ENCODE results near the gene KRT2.

KRT2 gene

GRCh38 chr12:52649066-52649465 is 2.9 kb downstream of the KRT2 start:
- Histone ChIP-seq H3K4me1 (ENCODE audit: control insufficient read depth in 1 of 2, insufficient read depth in 2 of 2, low read length in 2 of 2) (no peaks in the 10 kb centered on the region), H3K36me3 (ENCODE audit: control insufficient read depth in 1 of 2, insufficient read depth in 2 of 2, low read length in 2 of 2) (no peaks in the 10 kb centered on the region), H3K27ac (ENCODE audit: low read length) (no peak overlapping the region), H3K9me3 (ENCODE audit: control insufficient read depth in 1 of 2, low read length in 2 of 2) (peaks cover 0 to 6% of the 10 kb centered on the region in 2 donors), H3K4me3 (ENCODE audit: low read depth in 1 of 2, low read length in 2 of 2) (no peak overlapping the region), H3K27me3 (ENCODE audit: low read depth, low read length) (no peaks in the 10 kb centered on the region)

- Histone ChIP-seq H3K27ac (ENCODE audit: low read length) (no peak overlapping the region), H3K36me3 (ENCODE audit: control insufficient read depth in 1 of 2, insufficient read depth in 2 of 2, low read length in 2 of 2) (no peaks in the 10 kb centered on the region), H3K27me3 (ENCODE audit: low read depth, low read length) (no peaks in the 10 kb centered on the region), H3K4me3 (ENCODE audit: low read depth in 1 of 2, low read length in 2 of 2) (no peak overlapping the region), H3K4me1 (ENCODE audit: control insufficient read depth in 1 of 2, insufficient read depth in 2 of 2, low read length in 2 of 2) (no peaks in the 10 kb centered on the region), H3K9me3 (ENCODE audit: control insufficient read depth in 1 of 2, low read length in 2 of 2) (peaks cover 0 to 6% of the 10 kb centered on the region in 2 donors)
These were observed 3.9 kb downstream of the KRT2 start for GRCh38 chr12:52648012-52648550.

GRCh38 chr12:52647601-52648000 is 4.4 kb downstream of the KRT2 start:
- no peaks in the 10 kb centered on the region for H3K27me3 ChIP-seq (ENCODE audit: low read depth, low read length)
- no peak overlapping the region for H3K27ac ChIP-seq (ENCODE audit: low read length)
- peaks cover 0 to 6% of the 10 kb centered on the region in 2 donors for H3K9me3 ChIP-seq (ENCODE audit: control insufficient read depth in 1 of 2, low read length in 2 of 2)
- H3K4me3 ChIP-seq (ENCODE audit: low read depth in 1 of 2, low read length in 2 of 2) = no peak overlapping the region
- H3K4me1 ChIP-seq (ENCODE audit: control insufficient read depth in 1 of 2, insufficient read depth in 2 of 2, low read length in 2 of 2) = no peaks in the 10 kb centered on the region
- H3K36me3 ChIP-seq (ENCODE audit: control insufficient read depth in 1 of 2, insufficient read depth in 2 of 2, low read length in 2 of 2) = no peaks in the 10 kb centered on the region

GRCh38 chr12:52646613-52647012 is 5.4 kb downstream of the KRT2 start:
- Histone ChIP-seq H3K4me3 (ENCODE audit: low read depth in 1 of 2, low read length in 2 of 2) (no peak overlapping the region), H3K27ac (ENCODE audit: low read length) (no peak overlapping the region), H3K4me1 (ENCODE audit: control insufficient read depth in 1 of 2, insufficient read depth in 2 of 2, low read length in 2 of 2) (no peaks in the 10 kb centered on the region), H3K9me3 (ENCODE audit: control insufficient read depth in 1 of 2, low read length in 2 of 2) (no peaks in the 10 kb centered on the region), H3K27me3 (ENCODE audit: low read depth, low read length) (no peaks in the 10 kb centered on the region), H3K36me3 (ENCODE audit: control insufficient read depth in 1 of 2, insufficient read depth in 2 of 2, low read length in 2 of 2) (no peaks in the 10 kb centered on the region)

GRCh38 chr12:52645982-52646381 is 6.0 kb downstream of the KRT2 start:
- Histone ChIP-seq H3K36me3 (ENCODE audit: control insufficient read depth in 1 of 2, insufficient read depth in 2 of 2, low read length in 2 of 2) (no peaks in the 10 kb centered on the region), H3K27ac (ENCODE audit: low read length) (peak overlapping the region; percentile 20), H3K4me1 (ENCODE audit: control insufficient read depth in 1 of 2, insufficient read depth in 2 of 2, low read length in 2 of 2) (no peaks in the 10 kb centered on the region), H3K9me3 (ENCODE audit: control insufficient read depth in 1 of 2, low read length in 2 of 2) (no peaks in the 10 kb centered on the region), H3K27me3 (ENCODE audit: low read depth, low read length) (no peaks in the 10 kb centered on the region), H3K4me3 (ENCODE audit: low read depth in 1 of 2, low read length in 2 of 2) (no peak overlapping the region)

GRCh38 chr12:52645120-52645761 is 6.8 kb downstream of the KRT2 start:
- H3K36me3 ChIP-seq (ENCODE audit: control insufficient read depth in 1 of 2, insufficient read depth in 2 of 2, low read length in 2 of 2) = no peaks in the 10 kb centered on the region
- no peak overlapping the region for H3K4me3 ChIP-seq (ENCODE audit: low read depth in 1 of 2, low read length in 2 of 2)
- H3K9me3 ChIP-seq (ENCODE audit: control insufficient read depth in 1 of 2, low read length in 2 of 2) = no peaks in the 10 kb centered on the region
- no peaks in the 10 kb centered on the region for H3K27me3 ChIP-seq (ENCODE audit: low read depth, low read length)
- H3K4me1 ChIP-seq (ENCODE audit: control insufficient read depth in 1 of 2, insufficient read depth in 2 of 2, low read length in 2 of 2) = no peaks in the 10 kb centered on the region
- H3K27ac ChIP-seq (ENCODE audit: low read length) = peak overlapping the region; percentile 20

- Histone ChIP-seq H3K27ac (ENCODE audit: low read length) (no peak overlapping the region), H3K4me3 (ENCODE audit: low read depth in 1 of 2, low read length in 2 of 2) (no peak overlapping the region), H3K36me3 (ENCODE audit: control insufficient read depth in 1 of 2, insufficient read depth in 2 of 2, low read length in 2 of 2) (no peaks in the 10 kb centered on the region), H3K27me3 (ENCODE audit: low read depth, low read length) (no peaks in the 10 kb centered on the region), H3K9me3 (ENCODE audit: control insufficient read depth in 1 of 2, low read length in 2 of 2) (no peaks in the 10 kb centered on the region), H3K4me1 (ENCODE audit: control insufficient read depth in 1 of 2, insufficient read depth in 2 of 2, low read length in 2 of 2) (no peaks in the 10 kb centered on the region)
These were observed 8.0 kb downstream of the KRT2 start for GRCh38 chr12:52644078-52644415.

- Histone ChIP-seq H3K4me1 (ENCODE audit: control insufficient read depth in 1 of 2, insufficient read depth in 2 of 2, low read length in 2 of 2) (no peaks in the 10 kb centered on the region), H3K4me3 (ENCODE audit: low read depth in 1 of 2, low read length in 2 of 2) (no peak overlapping the region), H3K27me3 (ENCODE audit: low read depth, low read length) (no peaks in the 10 kb centered on the region), H3K27ac (ENCODE audit: low read length) (no peak overlapping the region), H3K36me3 (ENCODE audit: control insufficient read depth in 1 of 2, insufficient read depth in 2 of 2, low read length in 2 of 2) (no peaks in the 10 kb centered on the region), H3K9me3 (ENCODE audit: control insufficient read depth in 1 of 2, low read length in 2 of 2) (no peaks in the 10 kb centered on the region)
These were observed 8.6 kb downstream of the KRT2 start for GRCh38 chr12:52643233-52644077.

- no peak overlapping the region for H3K4me3 ChIP-seq (ENCODE audit: low read depth in 1 of 2, low read length in 2 of 2)
- H3K9me3 ChIP-seq (ENCODE audit: control insufficient read depth in 1 of 2, low read length in 2 of 2) = no peaks in the 10 kb centered on the region
- no peaks in the 10 kb centered on the region for H3K4me1 ChIP-seq (ENCODE audit: control insufficient read depth in 1 of 2, insufficient read depth in 2 of 2, low read length in 2 of 2)
- H3K27me3 ChIP-seq (ENCODE audit: low read depth, low read length) = no peaks in the 10 kb centered on the region
- H3K27ac ChIP-seq (ENCODE audit: low read length) = no peak overlapping the region
- H3K36me3 ChIP-seq (ENCODE audit: control insufficient read depth in 1 of 2, insufficient read depth in 2 of 2, low read length in 2 of 2) = no peaks in the 10 kb centered on the region
These were observed 10.5 kb downstream of the KRT2 start for GRCh38 chr12:52641468-52641867.

- Histone ChIP-seq H3K27me3 (ENCODE audit: low read depth, low read length) (no peaks in the 10 kb centered on the region), H3K4me1 (ENCODE audit: control insufficient read depth in 1 of 2, insufficient read depth in 2 of 2, low read length in 2 of 2) (no peaks in the 10 kb centered on the region), H3K36me3 (ENCODE audit: control insufficient read depth in 1 of 2, insufficient read depth in 2 of 2, low read length in 2 of 2) (no peaks in the 10 kb centered on the region)
These were observed 14.7 kb downstream of the KRT2 start for GRCh38 chr12:52637299-52637698.

GRCh38 chr12:52636592-52637258 is 15.3 kb downstream of the KRT2 start:
- H3K36me3 ChIP-seq (ENCODE audit: control insufficient read depth in 1 of 2, insufficient read depth in 2 of 2, low read length in 2 of 2) = no peaks in the 10 kb centered on the region
- H3K4me1 ChIP-seq (ENCODE audit: control insufficient read depth in 1 of 2, insufficient read depth in 2 of 2, low read length in 2 of 2) = no peaks in the 10 kb centered on the region
- H3K9me3 ChIP-seq (ENCODE audit: control insufficient read depth in 1 of 2, low read length in 2 of 2) = no peaks in the 10 kb centered on the region
- no peaks in the 10 kb centered on the region for H3K27me3 ChIP-seq (ENCODE audit: low read depth, low read length)
- no peak overlapping the region for H3K27ac ChIP-seq (ENCODE audit: low read length)
- H3K4me3 ChIP-seq (ENCODE audit: low read depth in 1 of 2, low read length in 2 of 2) = no peak overlapping the region

More at GRCh38 chr12:52637299-52637698, 14.7 kb downstream of the KRT2 start:
- no peak overlapping the region for H3K4me3 ChIP-seq (ENCODE audit: low read depth in 1 of 2, low read length in 2 of 2)
- no peak overlapping the region for H3K27ac ChIP-seq (ENCODE audit: low read length)
- H3K9me3 ChIP-seq (ENCODE audit: control insufficient read depth in 1 of 2, low read length in 2 of 2) = no peaks in the 10 kb centered on the region

All from muscle layer of duodenum (tissue), 2 donors.